ENCODE data around the gene NID1. TPM values are rescaled to one million over a fixed set of nuclear protein-coding genes. Genes with fewer than 3 reads are reported as not detected.

NID1 gene
- total RNA-seq, 2 experiments from 2014 or later = not detected

- Histone ChIP-seq H3K4me1 (ENCODE audit: insufficient read depth, low read length, poor library complexity, severe bottlenecking) (no peaks in the 10 kb centered on the region), H3K79me2 (ENCODE audit: insufficient read depth, low read depth, low read length) (no peaks in the 10 kb centered on the region), H3K4me2 (ENCODE audit: low read length) (no peak overlapping the region), H3K9me3 (ENCODE audit: low read length) (no peaks in the 10 kb centered on the region), H3K36me3 (ENCODE audit: insufficient read depth, low read length) (no peaks in the 10 kb centered on the region), H3K9me2 (ENCODE audit: insufficient read depth, low read length) (no peaks in the 10 kb centered on the region), H3K4me3 (ENCODE audit: low read depth, low read length, poor library complexity, severe bottlenecking) (no peak overlapping the region), H2AFZ (ENCODE audit: low read length) (no peak overlapping the region), H3K27ac (ENCODE audit: low read depth, low read length, poor library complexity, severe bottlenecking) (no peak overlapping the region), H4K20me1 (ENCODE audit: insufficient read depth, low read length) (no peaks in the 10 kb centered on the region)
- CTCF ChIA-PET (ENCODE audit: unreplicated experiment) = interaction anchor here (0.6 kb wide), 1 partner anchor 854 kb away, joined by 4 read pairs; no protein-coding TSS in a partner anchor
- DNase-seq (ENCODE audit: low spot score) = no peak
- TF ChIP-seq CTCF (conservative IDR thresholded peaks at IDR 0.05; ENCODE audit: low read length) (no peak), EZH2phosphoT487 (IDR thresholded peaks at IDR 0.05; ENCODE audit: borderline replicate concordance, low read depth, low read length) (no peak)
- no TSS peak for BruUV-seq (replicated peaks)
- intact Hi-C loops (cut with micrococcal nuclease; ENCODE audit: unreplicated experiment) = loop anchor here (5.0 to 10.0 kb wide), 5 partner anchors 242 to 1462 kb away; no protein-coding TSS in a partner anchor
- POLR2A ChIA-PET = no interaction called here
Observed at GRCh38 chr1:236103059-236103458, 38.2 kb upstream of the NID1 start.

GRCh38 chr1:236102611-236103010, 37.7 kb upstream of the NID1 start:
- no peak overlapping the region for H3K4me3 ChIP-seq (ENCODE audit: low read depth, low read length, poor library complexity, severe bottlenecking)
- H3K4me2 ChIP-seq (ENCODE audit: low read length) = no peak overlapping the region
- H4K20me1 ChIP-seq (ENCODE audit: insufficient read depth, low read length) = no peaks in the 10 kb centered on the region
- TF ChIP-seq EZH2phosphoT487 (IDR thresholded peaks at IDR 0.05; ENCODE audit: borderline replicate concordance, low read depth, low read length) (no peak), CTCF (conservative IDR thresholded peaks at IDR 0.05; ENCODE audit: low read length) (no peak)
- no peaks in the 10 kb centered on the region for H3K4me1 ChIP-seq (ENCODE audit: insufficient read depth, low read length, poor library complexity, severe bottlenecking)
- H2AFZ ChIP-seq (ENCODE audit: low read length) = no peak overlapping the region
- no peak for DNase-seq (ENCODE audit: low spot score)
- no peaks in the 10 kb centered on the region for H3K9me3 ChIP-seq (ENCODE audit: low read length)
- BruUV-seq (replicated peaks) = no TSS peak
- no peak overlapping the region for H3K27ac ChIP-seq (ENCODE audit: low read depth, low read length, poor library complexity, severe bottlenecking)
- H3K9me2 ChIP-seq (ENCODE audit: insufficient read depth, low read length) = no peaks in the 10 kb centered on the region
- ChIA-PET CTCF (ENCODE audit: unreplicated experiment) (interaction anchor here (0.5 to 0.6 kb wide), 2 partner anchors 11 to 855 kb away, joined by 3 to 4 read pairs; no protein-coding TSS in a partner anchor), POLR2A (no interaction called here)
- H3K79me2 ChIP-seq (ENCODE audit: insufficient read depth, low read depth, low read length) = no peaks in the 10 kb centered on the region
- no peaks in the 10 kb centered on the region for H3K36me3 ChIP-seq (ENCODE audit: insufficient read depth, low read length)
- intact Hi-C loops (cut with micrococcal nuclease; ENCODE audit: unreplicated experiment) = loop anchor here (5.0 to 10.0 kb wide), 5 partner anchors 242 to 1462 kb away; no protein-coding TSS in a partner anchor

Measured in OCI-LY7 (cell line).